ENCODE data around the gene MLPH. TPM values are rescaled to one million over a fixed set of nuclear protein-coding genes. Genes with fewer than 3 reads are reported as not detected.
"Not testable (repeated sequence)": the region's sequence is repeated elsewhere in the genome, so short reads cannot be mapped to it uniquely, and the experiment has no call there.

The MLPH gene
- total and polyA plus RNA-seq, 3 experiments from 2014 or later: not detected

DNA sequence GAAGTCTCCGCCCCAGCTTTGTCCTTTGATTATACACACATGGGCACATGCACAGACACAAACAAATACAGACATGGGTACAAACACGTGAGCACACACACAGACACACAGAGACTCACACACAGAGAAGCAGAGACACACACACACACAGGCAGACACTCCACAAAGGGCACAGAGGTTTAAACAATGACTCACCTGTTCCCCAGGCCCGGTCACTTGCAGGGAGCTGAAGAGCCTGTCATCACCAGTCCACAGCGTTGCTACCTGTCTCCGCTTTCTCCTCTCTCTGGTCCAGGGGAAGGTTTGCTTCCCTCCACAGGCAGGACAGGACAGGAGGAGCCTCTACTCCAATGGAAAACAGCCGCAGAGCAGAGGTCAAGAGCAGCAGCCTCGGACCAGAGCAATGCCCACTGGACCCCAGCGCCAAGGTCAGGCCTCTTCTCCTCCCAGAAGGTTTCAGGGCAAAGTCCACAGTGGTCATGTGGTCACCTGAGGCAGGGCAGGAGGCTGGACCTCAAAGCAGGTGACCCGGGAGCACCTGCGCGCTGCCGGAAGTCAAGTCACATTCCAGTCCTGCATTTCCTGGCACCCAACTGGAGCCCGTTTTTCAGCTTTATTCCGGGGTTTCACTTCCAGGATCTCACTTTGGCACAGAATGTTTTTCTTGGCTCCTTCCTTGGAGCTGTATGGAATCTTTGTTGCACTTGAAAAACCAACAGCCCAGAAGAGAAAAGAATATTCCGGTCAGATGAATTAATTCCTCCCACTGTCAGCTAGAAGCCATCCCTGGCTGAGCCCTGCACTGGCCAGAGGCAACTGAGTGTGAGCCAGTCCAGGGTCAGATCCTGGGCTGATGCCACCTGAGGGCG, 103.5 kb downstream of the MLPH start, which contains the start of gene RAB17:
RAB17 (minus strand) TSS at position 463 of the 869 bp plus-strand sequence. CDS start 4,580 bp downstream, outside the sequence.
- Histone ChIP-seq H3K4me3 (ENCODE audit: low read length) (no peak within 1 kb of the TSS), H3K9me3 (ENCODE audit: low read length) (no peaks in the 10 kb centered on the region), H3K4me1 (ENCODE audit: insufficient read depth, low read length) (peaks cover 8% of the 10 kb centered on the region), H3K27me3 (ENCODE audit: insufficient read depth, low read length, poor library complexity, severe bottlenecking) (no peaks in the 10 kb centered on the region), H3K27ac (ENCODE audit: low read depth, low read length) (no peak within 1 kb of the TSS), H3K36me3 (ENCODE audit: insufficient read depth, low read length) (no peaks in the 10 kb centered on the region)
- no peaks in the 10 kb centered on the region for H3K9me3 Mint-ChIP-seq
- ChIA-PET POLR2A (no interaction called here), CTCF (interaction anchor here (1.3 kb wide), 1 partner anchor 19 kb away, joined by 3 read pairs; no protein-coding TSS in a partner anchor)
- H3K27ac Mint-ChIP-seq: peak within 1 kb of the TSS in 1 of 8 donors; percentile 75
- peaks cover 3 to 15% of the 10 kb centered on the region in 2 donors for H3K27me3 Mint-ChIP-seq
- no peak within 1 kb of the TSS for H3K4me3 Mint-ChIP-seq
- H3K4me1 Mint-ChIP-seq: peaks cover 0 to 10% (median 4%) of the 10 kb centered on the region in 3 donors
- no peak for DNase-seq
- no peaks in the 10 kb centered on the region for H3K36me3 Mint-ChIP-seq

GRCh38 chr2:237591141-237591881, 104.3 kb downstream of the MLPH start:
- Histone ChIP-seq H3K36me3 (ENCODE audit: insufficient read depth, low read length) (no peaks in the 10 kb centered on the region), H3K4me1 (ENCODE audit: insufficient read depth, low read length) (peaks cover 8% of the 10 kb centered on the region), H3K27ac (ENCODE audit: low read depth, low read length) (no peak overlapping the region), H3K27me3 (ENCODE audit: insufficient read depth, low read length, poor library complexity, severe bottlenecking) (no peaks in the 10 kb centered on the region), H3K4me3 (ENCODE audit: low read length) (no peak overlapping the region), H3K9me3 (ENCODE audit: low read length) (no peaks in the 10 kb centered on the region)
- ChIA-PET POLR2A (interaction anchor here (0.7 kb wide), 1 partner anchor 506 kb away, joined by 3 read pairs; no protein-coding TSS in a partner anchor), CTCF (interaction anchor here (1.3 kb wide), 1 partner anchor 19 kb away, joined by 3 read pairs; no protein-coding TSS in a partner anchor)
- H3K4me1 Mint-ChIP-seq: peaks cover 0 to 10% (median 4%) of the 10 kb centered on the region in 3 donors
- no peaks in the 10 kb centered on the region for H3K36me3 Mint-ChIP-seq
- no peak overlapping the region for H3K4me3 Mint-ChIP-seq
- DNase-seq: peak in 1 of 5 donors; percentile 17
- peak overlapping the region in 2 of 8 donors; percentile 23 to 75 for H3K27ac Mint-ChIP-seq
- H3K9me3 Mint-ChIP-seq: no peaks in the 10 kb centered on the region
- peaks cover 3 to 14% of the 10 kb centered on the region in 2 donors for H3K27me3 Mint-ChIP-seq

- H3K27me3 ChIP-seq (ENCODE audit: insufficient read depth, low read length, poor library complexity, severe bottlenecking): no peaks in the 10 kb centered on the region
- POLR2A ChIA-PET: no interaction called here
- H3K9me3 ChIP-seq (ENCODE audit: low read length): no peaks in the 10 kb centered on the region
- Mint-ChIP-seq H3K27ac (no peak overlapping the region), H3K4me3 (no peak overlapping the region), H3K9me3 (no peaks in the 10 kb centered on the region), H3K36me3 (no peaks in the 10 kb centered on the region), H3K4me1 (peaks cover 0 to 10% (median 4%) of the 10 kb centered on the region in 3 donors), H3K27me3 (peaks cover 3 to 4% of the 10 kb centered on the region in 2 donors)
- no peak overlapping the region for H3K4me3 ChIP-seq (ENCODE audit: low read length)
- H3K36me3 ChIP-seq (ENCODE audit: insufficient read depth, low read length): no peaks in the 10 kb centered on the region
- CTCF ChIA-PET: no interaction called here
- H3K4me1 ChIP-seq (ENCODE audit: insufficient read depth, low read length): peaks cover 8% of the 10 kb centered on the region
- H3K27ac ChIP-seq (ENCODE audit: low read depth, low read length): no peak overlapping the region
- no peak for DNase-seq
Observed at GRCh38 chr2:237592425-237592980, 105.5 kb downstream of the MLPH start.

- POLR2A ChIA-PET: no interaction called here
- DNase-seq: no peak
- H3K4me3 Mint-ChIP-seq: no peak overlapping the region
- Histone ChIP-seq H3K4me1 (ENCODE audit: insufficient read depth, low read length) (peaks cover 8% of the 10 kb centered on the region), H3K4me3 (ENCODE audit: low read length) (no peak overlapping the region), H3K36me3 (ENCODE audit: insufficient read depth, low read length) (no peaks in the 10 kb centered on the region), H3K27me3 (ENCODE audit: insufficient read depth, low read length, poor library complexity, severe bottlenecking) (no peaks in the 10 kb centered on the region), H3K9me3 (ENCODE audit: low read length) (no peaks in the 10 kb centered on the region), H3K27ac (ENCODE audit: low read depth, low read length) (no peak overlapping the region)
- H3K9me3 Mint-ChIP-seq: no peaks in the 10 kb centered on the region
- peaks cover 0 to 10% (median 4%) of the 10 kb centered on the region in 3 donors for H3K4me1 Mint-ChIP-seq
- H3K27ac Mint-ChIP-seq: no peak overlapping the region
- CTCF ChIA-PET: no interaction called here
- H3K27me3 Mint-ChIP-seq: peaks cover 0 to 3% of the 10 kb centered on the region in 2 donors
- H3K36me3 Mint-ChIP-seq: no peaks in the 10 kb centered on the region
Observed at GRCh38 chr2:237593036-237593435, 106.0 kb downstream of the MLPH start.

- Mint-ChIP-seq H3K4me1 (peaks cover 0 to 14% (median 4%) of the 10 kb centered on the region in 3 donors), H3K4me3 (no peak overlapping the region), H3K27me3 (peaks cover 0 to 3% of the 10 kb centered on the region in 2 donors), H3K36me3 (no peaks in the 10 kb centered on the region), H3K27ac (peak overlapping the region in 3 of 8 donors; percentile 19 to 64 (median 45)), H3K9me3 (no peaks in the 10 kb centered on the region)
- no peak overlapping the region for H3K27ac ChIP-seq (ENCODE audit: low read depth, low read length)
- H3K4me3 ChIP-seq (ENCODE audit: low read length): no peak overlapping the region
- POLR2A ChIA-PET: no interaction called here
- H3K27me3 ChIP-seq (ENCODE audit: insufficient read depth, low read length, poor library complexity, severe bottlenecking): no peaks in the 10 kb centered on the region
- no peaks in the 10 kb centered on the region for H3K9me3 ChIP-seq (ENCODE audit: low read length)
- no peak for DNase-seq
- H3K4me1 ChIP-seq (ENCODE audit: insufficient read depth, low read length): peaks cover 8% of the 10 kb centered on the region
- H3K36me3 ChIP-seq (ENCODE audit: insufficient read depth, low read length): no peaks in the 10 kb centered on the region
- CTCF ChIA-PET: interaction anchor here (0.7 kb wide), 1 partner anchor 9 kb away, joined by 3 read pairs; no protein-coding TSS in a partner anchor
Observed at GRCh38 chr2:237593596-237594320, 106.7 kb downstream of the MLPH start.

DNA sequence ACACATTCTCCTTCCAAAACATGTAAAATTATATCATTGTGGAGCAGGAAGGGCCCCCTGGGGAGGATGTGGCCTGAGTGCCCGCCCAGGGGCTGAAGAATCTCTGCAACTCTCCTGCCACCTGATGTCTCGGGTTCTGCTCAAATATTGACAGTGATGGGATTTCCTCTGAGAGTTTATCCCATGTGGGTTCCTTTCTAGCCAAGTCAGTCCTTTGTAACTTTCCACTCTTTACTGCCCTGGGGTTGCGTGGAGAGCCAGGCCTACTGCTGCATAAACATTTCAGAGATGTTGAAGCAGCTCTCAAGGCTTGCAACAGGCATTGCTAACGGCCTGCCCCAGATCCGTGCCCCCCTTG, 107.4 kb downstream of the MLPH start:
- Histone ChIP-seq H3K9me3 (ENCODE audit: low read length) (no peaks in the 10 kb centered on the region), H3K4me3 (ENCODE audit: low read length) (no peak overlapping the region), H3K27me3 (ENCODE audit: insufficient read depth, low read length, poor library complexity, severe bottlenecking) (no peaks in the 10 kb centered on the region), H3K36me3 (ENCODE audit: insufficient read depth, low read length) (no peaks in the 10 kb centered on the region), H3K4me1 (ENCODE audit: insufficient read depth, low read length) (peaks cover 8% of the 10 kb centered on the region), H3K27ac (ENCODE audit: low read depth, low read length) (no peak overlapping the region)
- no peaks in the 10 kb centered on the region for H3K36me3 Mint-ChIP-seq
- ChIA-PET CTCF (no interaction called here), POLR2A (no interaction called here)
- peaks cover 2 to 14% (median 4%) of the 10 kb centered on the region in 3 donors for H3K4me1 Mint-ChIP-seq
- peaks cover 0 to 3% of the 10 kb centered on the region in 2 donors for H3K27me3 Mint-ChIP-seq
- no peak for DNase-seq
- no peak overlapping the region for H3K4me3 Mint-ChIP-seq
- H3K27ac Mint-ChIP-seq: peak overlapping the region in 1 of 8 donors; percentile 19
- H3K9me3 Mint-ChIP-seq: no peaks in the 10 kb centered on the region

- H3K36me3 Mint-ChIP-seq; DNase-seq; H3K36me3 ChIP-seq (ENCODE audit: insufficient read depth, low read length); POLR2A ChIA-PET; H3K27me3 ChIP-seq (ENCODE audit: insufficient read depth, low read length, poor library complexity, severe bottlenecking); H3K9me3 ChIP-seq (ENCODE audit: low read length); H3K9me3 Mint-ChIP-seq; H3K27me3 Mint-ChIP-seq; H3K4me1 ChIP-seq (ENCODE audit: insufficient read depth, low read length); H3K4me3 Mint-ChIP-seq; H3K4me3 ChIP-seq (ENCODE audit: low read length); H3K27ac ChIP-seq (ENCODE audit: low read depth, low read length): not testable (repeated sequence)
- CTCF ChIA-PET: interaction anchor here (1.2 kb wide), 1 partner anchor 24 kb away, joined by 3 read pairs; no protein-coding TSS in a partner anchor
- H3K4me1 Mint-ChIP-seq: peaks cover 2 to 12% (median 4%) of the 10 kb centered on the region in 3 donors
- peak overlapping the region in 2 of 8 donors; percentile 12 to 36 for H3K27ac Mint-ChIP-seq
Observed at GRCh38 chr2:237595829-237596519, 108.9 kb downstream of the MLPH start.

Measured in CD8-positive, alpha-beta memory T cell (primary cell).